Mammary epithelial cell (primary cell): ENCODE results near the gene NDUFS6.

ENCODE experiments used
- CTCF ChIP-seq, 2 donors: IDR thresholded peaks in 1 of 2; conservative IDR thresholded peaks in 1 of 2; 2 replicates each; pipeline ENCODE4 v1.5.1; 2011 to 2012; ENCODE audit warnings: inconsistent platforms in 2 of 2, low read length in 2 of 2, mild to moderate bottlenecking in 2 of 2, control low read depth in 1 of 2, low read depth in 1 of 2; ENCODE audit not compliant: insufficient read depth in 1 of 2; ENCODE audit errors: extremely low read depth in 1 of 2
- EZH2 ChIP-seq: IDR thresholded peaks from 2 replicates; pipeline ENCODE4 v1.6.1; 2012; ENCODE audit warnings: low read length, inconsistent platforms, borderline replicate concordance

- TF ChIP-seq CTCF (conservative IDR thresholded peaks at IDR 0.05 in 1 of 2, IDR thresholded peaks at IDR 0.05 in 1 of 2; ENCODE audit: extremely low read depth in 1 of 2, insufficient read depth in 1 of 2, low read depth in 1 of 2, low read length in 2 of 2) = no peak
- no peak for TF ChIP-seq EZH2
Measured at GRCh38 chr5:1855075-1855474, 53.9 kb downstream of the NDUFS6 start.
